Parathyroid adenoma (tissue), 2 donors: ENCODE data around the gene IQCN.

Experiments used
- H2AFZ ChIP-seq: fragments of 300-600 bp; sonication (generic); one replicate; pipeline ENCODE4 v1.7.0; 2017; ENCODE audit warnings: antibody characterized with exemption, mild to moderate bottlenecking
- H3K27ac ChIP-seq: fragments of 300-600 bp; sonication (generic); one replicate; pipeline ENCODE4 v1.7.0; 2017
- H3K27me3 ChIP-seq: fragments of 300-600 bp; sonication (generic); one replicate; pipeline ENCODE4 v1.7.0; 2017; ENCODE audit warnings: low read length; ENCODE audit not compliant: control insufficient read depth, insufficient read depth
- H3K36me3 ChIP-seq: fragments of 300-600 bp; sonication (generic); one replicate; pipeline ENCODE4 v1.7.0; 2017; ENCODE audit warnings: low read length; ENCODE audit not compliant: control insufficient read depth, insufficient read depth
- H3K4me1 ChIP-seq: fragments of 300-600 bp; sonication (generic); one replicate; pipeline ENCODE4 v1.7.0; 2017; ENCODE audit warnings: control low read depth
- H3K4me2 ChIP-seq: fragments of 300-600 bp; sonication (generic); one replicate; pipeline ENCODE4 v1.7.0; 2017; ENCODE audit warnings: low read length
- H3K4me3 ChIP-seq: fragments of 300-600 bp; sonication (generic); one replicate; pipeline ENCODE4 v1.7.0; 2017; ENCODE audit warnings: low read depth, low read length
- H3K79me2 ChIP-seq: fragments of 300-600 bp; sonication (generic); one replicate; pipeline ENCODE4 v1.7.0; 2017; ENCODE audit warnings: control low read depth
- H3K9ac ChIP-seq: fragments of 300-600 bp; sonication (generic); one replicate; pipeline ENCODE4 v1.7.0; 2017; ENCODE audit warnings: mild to moderate bottlenecking
- H3K9me3 ChIP-seq: fragments of 300-600 bp; sonication (generic); one replicate; pipeline ENCODE4 v1.7.0; 2017; ENCODE audit warnings: low read length; ENCODE audit not compliant: control insufficient read depth
- TF ChIP-seq, protein P1 (sequence below): fragments of 300-600 bp; sonication (generic); IDR thresholded peaks from one replicate; pipeline ENCODE4 v1.7.0; 2017; ENCODE audit warnings: antibody characterized with exemption, mild to moderate bottlenecking
- donor health status: primary hyperparathyroidism.

IQCN gene

DNA sequence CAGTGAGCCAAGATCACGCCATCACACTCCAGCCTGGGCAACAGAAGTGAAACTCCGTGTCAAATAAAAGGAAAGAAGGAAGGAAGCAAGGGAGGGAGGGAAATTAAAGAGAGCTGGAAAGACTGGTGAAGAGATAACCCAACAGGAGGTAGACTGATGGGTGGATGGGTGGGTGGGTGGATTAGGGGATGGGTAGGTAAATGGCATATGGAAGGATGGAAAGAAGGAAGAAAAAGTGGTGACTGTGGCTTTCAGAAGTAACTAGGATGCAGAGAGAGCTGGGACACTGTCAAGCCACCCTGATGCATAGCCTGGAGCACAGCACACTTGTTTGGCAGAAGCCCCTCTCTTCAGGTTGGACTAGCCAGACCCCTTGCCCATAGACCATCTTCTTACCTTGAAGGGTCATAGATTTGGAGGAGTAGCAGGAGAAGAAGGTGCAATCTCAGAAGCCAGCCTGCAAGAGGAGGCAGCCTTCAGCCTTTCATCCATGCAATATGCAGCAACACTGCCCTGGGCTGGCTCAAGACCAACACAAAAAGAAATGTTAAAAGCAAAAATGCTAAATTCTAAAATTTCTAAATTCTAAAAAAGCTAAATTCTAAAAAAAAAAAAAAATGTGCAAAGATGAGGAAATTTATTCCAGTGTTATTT is 5.1 kb downstream of the IQCN start:
- Histone ChIP-seq H3K4me1 (peaks cover 12% of the 10 kb centered on the region), H3K4me2 (no peak overlapping the region), H3K27me3 (no peaks in the 10 kb centered on the region), H3K36me3 (no peaks in the 10 kb centered on the region), H3K9ac (no peak overlapping the region), H3K4me3 (no peak overlapping the region), H3K79me2 (no peaks in the 10 kb centered on the region), H3K27ac (no peak overlapping the region), H2AFZ (no peak overlapping the region), H3K9me3 (no peaks in the 10 kb centered on the region)
- TF ChIP-seq, protein P1, sequence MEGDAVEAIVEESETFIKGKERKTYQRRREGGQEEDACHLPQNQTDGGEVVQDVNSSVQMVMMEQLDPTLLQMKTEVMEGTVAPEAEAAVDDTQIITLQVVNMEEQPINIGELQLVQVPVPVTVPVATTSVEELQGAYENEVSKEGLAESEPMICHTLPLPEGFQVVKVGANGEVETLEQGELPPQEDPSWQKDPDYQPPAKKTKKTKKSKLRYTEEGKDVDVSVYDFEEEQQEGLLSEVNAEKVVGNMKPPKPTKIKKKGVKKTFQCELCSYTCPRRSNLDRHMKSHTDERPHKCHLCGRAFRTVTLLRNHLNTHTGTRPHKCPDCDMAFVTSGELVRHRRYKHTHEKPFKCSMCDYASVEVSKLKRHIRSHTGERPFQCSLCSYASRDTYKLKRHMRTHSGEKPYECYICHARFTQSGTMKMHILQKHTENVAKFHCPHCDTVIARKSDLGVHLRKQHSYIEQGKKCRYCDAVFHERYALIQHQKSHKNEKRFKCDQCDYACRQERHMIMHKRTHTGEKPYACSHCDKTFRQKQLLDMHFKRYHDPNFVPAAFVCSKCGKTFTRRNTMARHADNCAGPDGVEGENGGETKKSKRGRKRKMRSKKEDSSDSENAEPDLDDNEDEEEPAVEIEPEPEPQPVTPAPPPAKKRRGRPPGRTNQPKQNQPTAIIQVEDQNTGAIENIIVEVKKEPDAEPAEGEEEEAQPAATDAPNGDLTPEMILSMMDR = no peak

DNA sequence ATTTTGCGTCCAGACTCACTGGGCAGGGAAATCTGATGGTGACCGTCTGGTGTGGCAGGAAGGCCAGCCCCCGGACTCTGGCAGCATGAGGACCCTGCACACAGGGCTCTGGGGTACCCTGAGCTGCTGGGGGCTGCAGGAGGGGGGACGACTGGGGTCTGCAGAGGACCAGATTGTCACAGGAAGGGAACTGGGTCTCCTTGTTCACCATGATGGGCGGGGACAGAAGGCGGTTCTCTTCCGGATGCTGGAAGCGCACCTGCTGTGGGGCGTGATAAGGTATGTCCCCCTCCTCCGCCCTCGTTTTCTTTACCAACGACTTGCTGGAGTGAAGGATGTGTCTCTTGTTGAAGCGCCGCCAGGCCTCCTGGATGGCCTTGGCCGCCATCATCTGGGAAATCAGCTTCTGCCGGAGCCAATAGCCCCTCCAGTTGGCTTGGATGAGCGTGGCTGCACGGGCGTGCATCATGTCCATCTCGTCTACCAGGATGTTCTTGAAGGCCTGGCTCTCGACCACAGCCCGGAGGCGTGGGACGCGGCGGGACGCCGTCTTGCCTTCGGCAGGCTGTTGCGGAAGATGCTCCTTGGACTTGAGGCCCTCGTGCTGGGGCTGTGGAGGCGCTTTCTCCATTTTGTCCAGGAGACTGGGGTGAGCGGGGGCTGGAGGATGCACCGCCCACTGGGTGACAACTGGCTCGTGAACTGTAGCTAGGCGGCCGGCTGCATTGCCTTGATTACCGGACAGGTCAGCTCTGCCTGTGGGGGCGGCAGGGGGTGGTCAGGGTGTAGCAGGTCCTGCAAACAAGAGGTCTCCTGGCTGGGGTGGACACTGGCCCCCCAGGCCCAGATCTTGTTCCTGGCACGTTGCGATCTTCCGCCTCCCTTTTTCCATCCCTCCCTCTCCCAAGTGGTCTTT is 7.2 kb downstream of the IQCN start:
- Histone ChIP-seq H3K27me3 (no peaks in the 10 kb centered on the region), H3K79me2 (no peaks in the 10 kb centered on the region), H2AFZ (no peak overlapping the region), H3K4me3 (no peak overlapping the region), H3K27ac (no peak overlapping the region), H3K9ac (no peak overlapping the region), H3K36me3 (no peaks in the 10 kb centered on the region), H3K9me3 (no peaks in the 10 kb centered on the region), H3K4me2 (no peak overlapping the region), H3K4me1 (peaks cover 20% of the 10 kb centered on the region)
- TF ChIP-seq, protein P1 = no peak

DNA sequence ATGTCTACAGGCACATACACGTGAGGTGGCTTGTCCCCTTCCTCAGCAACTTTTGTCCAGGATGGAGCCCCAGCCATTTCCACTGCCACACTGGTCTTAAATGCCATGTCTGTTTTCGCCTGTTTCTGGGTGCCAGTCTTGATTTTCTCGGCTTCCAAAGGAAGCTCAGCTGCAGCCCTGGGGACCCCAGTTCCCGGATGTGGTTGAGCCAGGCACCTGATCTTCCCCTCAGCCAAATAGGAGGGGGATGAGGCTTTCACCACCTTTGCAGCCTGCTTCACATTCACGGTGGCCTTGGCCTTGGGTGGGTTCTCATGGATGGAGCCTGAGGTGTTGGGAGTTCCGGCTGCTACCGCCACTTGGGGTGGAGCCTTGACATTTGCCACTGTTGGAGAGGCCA is 8.7 kb downstream of the IQCN start:
- Histone ChIP-seq H3K79me2 (no peaks in the 10 kb centered on the region), H3K27me3 (no peaks in the 10 kb centered on the region), H3K36me3 (no peaks in the 10 kb centered on the region), H3K9me3 (no peaks in the 10 kb centered on the region), H3K27ac (peak overlapping the region; percentile 97), H3K4me1 (peaks cover 20% of the 10 kb centered on the region), H2AFZ (no peak overlapping the region), H3K4me3 (no peak overlapping the region), H3K4me2 (no peak overlapping the region), H3K9ac (no peak overlapping the region)
- TF ChIP-seq, protein P1 = no peak

DNA sequence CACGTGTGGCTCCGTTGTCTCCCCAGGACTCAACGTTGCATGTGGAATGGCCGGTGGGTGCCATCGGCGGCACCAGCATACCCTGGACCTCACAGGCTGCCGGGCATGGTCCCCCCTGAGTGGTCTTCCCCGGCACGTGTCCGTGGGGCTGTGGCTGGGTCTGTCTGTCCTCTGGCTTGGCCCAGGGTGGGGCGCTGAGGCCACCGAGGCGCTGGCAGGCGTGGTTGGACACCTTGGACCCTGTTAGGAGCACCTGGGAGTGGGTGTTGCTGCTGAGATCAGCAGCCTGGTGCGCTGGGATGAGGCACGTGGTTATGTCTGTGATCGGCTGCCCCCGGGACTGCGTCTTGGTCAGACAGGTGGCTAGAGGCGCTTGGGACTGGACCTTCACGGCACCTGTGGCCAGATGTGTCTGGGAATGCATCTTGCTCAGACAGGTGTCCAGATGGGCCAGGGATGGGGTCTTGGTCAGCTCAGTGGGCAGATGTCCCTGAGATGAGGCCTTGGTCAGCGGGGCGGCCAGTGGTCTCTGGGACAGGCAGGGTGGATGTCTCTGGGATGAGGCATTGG is 9.2 kb downstream of the IQCN start:
- H3K27ac ChIP-seq = peak overlapping the region; percentile 97
- H3K79me2 ChIP-seq = no peaks in the 10 kb centered on the region
- H3K4me1 ChIP-seq = peaks cover 20% of the 10 kb centered on the region
- no peaks in the 10 kb centered on the region for H3K9me3 ChIP-seq
- peak overlapping the region; percentile 72 for H2AFZ ChIP-seq
- no peaks in the 10 kb centered on the region for H3K27me3 ChIP-seq
- TF ChIP-seq, protein P1 = no peak
- peak overlapping the region; percentile 43 for H3K4me2 ChIP-seq
- H3K4me3 ChIP-seq = peak overlapping the region; percentile 8
- peak overlapping the region; percentile 24 for H3K9ac ChIP-seq
- H3K36me3 ChIP-seq = no peaks in the 10 kb centered on the region
